Osteoblast (primary cell): ENCODE data around the gene CAP2. TPM values are rescaled to one million over a fixed set of nuclear protein-coding genes. Genes with fewer than 3 reads are reported as not detected.

Source experiments
- DNase-seq: peaks from one replicate; pipeline ENCODE4 v3.0.0; 2011; ENCODE audit warnings: low spot score, mixed read lengths; ENCODE audit not compliant: insufficient read length; ENCODE audit errors: missing footprints
- H2AFZ ChIP-seq: 2 replicates; pipeline ENCODE4 v1.6.0; 2011; ENCODE audit warnings: mild to moderate bottlenecking, low read length
- H3K27ac ChIP-seq: 2 replicates; pipeline ENCODE4 v1.5.1; 2011; ENCODE audit warnings: mild to moderate bottlenecking, low read depth, low read length, moderate library complexity
- H3K27me3 ChIP-seq: 2 replicates; pipeline ENCODE4 v1.6.0; 2012; ENCODE audit warnings: mild to moderate bottlenecking, control low read depth, inconsistent platforms, low read length, moderate library complexity; ENCODE audit not compliant: insufficient read depth
- H3K36me3 ChIP-seq: 2 replicates; pipeline ENCODE4 v1.5.1; 2011; ENCODE audit warnings: mild to moderate bottlenecking, low read length, control low read depth, moderate library complexity; ENCODE audit not compliant: insufficient read depth
- H3K4me1 ChIP-seq: 2 replicates; pipeline ENCODE4 v1.5.1; 2011; ENCODE audit warnings: mild to moderate bottlenecking, low read length, control low read depth, moderate library complexity; ENCODE audit not compliant: insufficient read depth
- H3K4me2 ChIP-seq: 2 replicates; pipeline ENCODE4 v1.6.0; 2011; ENCODE audit warnings: mild to moderate bottlenecking, low read length; ENCODE audit not compliant: insufficient read depth
- H3K4me3 ChIP-seq: fragments of 200-600 bp; sonication (generic); 3 replicates; pipeline ENCODE4 v1.5.1; 2012; ENCODE audit warnings: mild to moderate bottlenecking, low read length, inconsistent platforms; ENCODE audit not compliant: insufficient read depth
- H3K79me2 ChIP-seq: 2 replicates; pipeline ENCODE4 v1.6.0; 2012; ENCODE audit warnings: mild to moderate bottlenecking, low read length, control low read depth, inconsistent platforms; ENCODE audit not compliant: insufficient read depth
- H3K9me3 ChIP-seq: 2 replicates; pipeline ENCODE4 v1.5.1; 2011; ENCODE audit warnings: low read depth, low read length, control low read depth
- H4K20me1 ChIP-seq: 2 replicates; pipeline ENCODE4 v1.6.0; 2012; ENCODE audit warnings: mild to moderate bottlenecking, low read length, control low read depth; ENCODE audit not compliant: insufficient read depth
- CTCF ChIP-seq: IDR thresholded peaks from 2 replicates; pipeline ENCODE4 v1.5.1; 2011; ENCODE audit warnings: mild to moderate bottlenecking, low read depth, low read length, moderate library complexity; ENCODE audit errors: extremely low read depth
- total RNA-seq: library from RNA; depleted of rRNA; stranded (reverse); fragments of >200 nt; gene quantifications from 2 replicates; pipeline ENCODE4 v1.2.3, GENCODE V29; 2012

CAP2 gene
- total RNA-seq, 1 donor: 12.3 TPM

- Histone ChIP-seq H3K79me2 (peaks cover 17% of the 10 kb centered on the region), H3K27ac (peak overlapping the region; percentile 19), H2AFZ (no peak overlapping the region), H3K27me3 (no peaks in the 10 kb centered on the region), H3K36me3 (no peaks in the 10 kb centered on the region), H4K20me1 (no peaks in the 10 kb centered on the region), H3K4me2 (no peak overlapping the region), H3K4me1 (peaks cover 48% of the 10 kb centered on the region), H3K9me3 (no peaks in the 10 kb centered on the region), H3K4me3 (no peak overlapping the region)
- TF ChIP-seq CTCF: no peak
- DNase-seq: no peak
These were observed 21.9 kb downstream of the CAP2 start for GRCh38 chr6:17415321-17415720.

- Histone ChIP-seq H3K27ac (peak overlapping the region; percentile 95), H4K20me1 (no peaks in the 10 kb centered on the region)
- no peak for DNase-seq
These were observed 23.4 kb downstream of the CAP2 start for GRCh38 chr6:17416806-17417205.

GRCh38 chr6:17417817-17418216 lies 24.4 kb downstream of the CAP2 start:
- H3K27me3 ChIP-seq: no peaks in the 10 kb centered on the region
- peak overlapping the region; percentile 75 for H3K4me2 ChIP-seq
- peak; percentile 85 for DNase-seq
- H3K4me1 ChIP-seq: peaks cover 48% of the 10 kb centered on the region
- no peak overlapping the region for H2AFZ ChIP-seq
- H3K9me3 ChIP-seq: no peaks in the 10 kb centered on the region
- no peak for TF ChIP-seq CTCF
- H4K20me1 ChIP-seq: no peaks in the 10 kb centered on the region
- peak overlapping the region; percentile 52 for H3K4me3 ChIP-seq
- H3K36me3 ChIP-seq: no peaks in the 10 kb centered on the region
- H3K27ac ChIP-seq: peak overlapping the region; percentile 95
- peaks cover 14% of the 10 kb centered on the region for H3K79me2 ChIP-seq

More at GRCh38 chr6:17416806-17417205, 23.4 kb downstream of the CAP2 start:
- Histone ChIP-seq H3K4me3 (no peak overlapping the region), H3K4me1 (peaks cover 48% of the 10 kb centered on the region), H3K36me3 (no peaks in the 10 kb centered on the region), H2AFZ (no peak overlapping the region), H3K4me2 (no peak overlapping the region), H3K27me3 (no peaks in the 10 kb centered on the region), H3K9me3 (no peaks in the 10 kb centered on the region), H3K79me2 (peaks cover 19% of the 10 kb centered on the region)
- TF ChIP-seq CTCF: no peak

- TF ChIP-seq CTCF: no peak
- H2AFZ ChIP-seq: peak overlapping the region; percentile 8
- H3K4me3 ChIP-seq: peak overlapping the region; percentile 52
- no peaks in the 10 kb centered on the region for H3K27me3 ChIP-seq
- no peak for DNase-seq
- peaks cover 41% of the 10 kb centered on the region for H3K4me1 ChIP-seq
- H3K36me3 ChIP-seq: no peaks in the 10 kb centered on the region
- peak overlapping the region; percentile 95 for H3K27ac ChIP-seq
- no peaks in the 10 kb centered on the region for H4K20me1 ChIP-seq
- peak overlapping the region; percentile 75 for H3K4me2 ChIP-seq
- peaks cover 14% of the 10 kb centered on the region for H3K79me2 ChIP-seq
- no peaks in the 10 kb centered on the region for H3K9me3 ChIP-seq
These were observed 25.1 kb downstream of the CAP2 start for GRCh38 chr6:17418281-17419188.
